Stimulated activated memory B cell treated with anti-CD40 and anti-IgM and Interleukin-4, amounts not matched to agents 10 μg/mL and 1 μg/mL and 100 μg/mL, for 72 hours (primary cell): Measurements from ENCODE around the gene GPR152.

Source experiments
- ATAC-seq: fragments of 150-1000 bp; cut with Tn5 transposase; 2 replicates; pipeline ENCODE4 v1.10.0; 2021
- H3K27ac Mint-ChIP-seq: one replicate; pipeline ENCODE4 v1.8.0; 2022; ENCODE audit warnings: mild to moderate bottlenecking, mixed read lengths
- H3K27me3 Mint-ChIP-seq: one replicate; pipeline ENCODE4 v1.8.0; 2022; ENCODE audit warnings: mixed read lengths
- H3K36me3 Mint-ChIP-seq: one replicate; pipeline ENCODE4 v1.8.0; 2022; ENCODE audit warnings: mixed read lengths
- H3K4me1 Mint-ChIP-seq: one replicate; pipeline ENCODE4 v1.8.0; 2022; ENCODE audit warnings: mixed read lengths
- H3K4me3 Mint-ChIP-seq: one replicate; pipeline ENCODE4 v1.8.0; 2022; ENCODE audit warnings: mild to moderate bottlenecking, moderate library complexity, mixed read lengths
- H3K9me3 Mint-ChIP-seq: one replicate; pipeline ENCODE4 v1.8.0; 2022; ENCODE audit warnings: mixed read lengths

Gene GPR152, protein sequence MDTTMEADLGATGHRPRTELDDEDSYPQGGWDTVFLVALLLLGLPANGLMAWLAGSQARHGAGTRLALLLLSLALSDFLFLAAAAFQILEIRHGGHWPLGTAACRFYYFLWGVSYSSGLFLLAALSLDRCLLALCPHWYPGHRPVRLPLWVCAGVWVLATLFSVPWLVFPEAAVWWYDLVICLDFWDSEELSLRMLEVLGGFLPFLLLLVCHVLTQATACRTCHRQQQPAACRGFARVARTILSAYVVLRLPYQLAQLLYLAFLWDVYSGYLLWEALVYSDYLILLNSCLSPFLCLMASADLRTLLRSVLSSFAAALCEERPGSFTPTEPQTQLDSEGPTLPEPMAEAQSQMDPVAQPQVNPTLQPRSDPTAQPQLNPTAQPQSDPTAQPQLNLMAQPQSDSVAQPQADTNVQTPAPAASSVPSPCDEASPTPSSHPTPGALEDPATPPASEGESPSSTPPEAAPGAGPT

DNA sequence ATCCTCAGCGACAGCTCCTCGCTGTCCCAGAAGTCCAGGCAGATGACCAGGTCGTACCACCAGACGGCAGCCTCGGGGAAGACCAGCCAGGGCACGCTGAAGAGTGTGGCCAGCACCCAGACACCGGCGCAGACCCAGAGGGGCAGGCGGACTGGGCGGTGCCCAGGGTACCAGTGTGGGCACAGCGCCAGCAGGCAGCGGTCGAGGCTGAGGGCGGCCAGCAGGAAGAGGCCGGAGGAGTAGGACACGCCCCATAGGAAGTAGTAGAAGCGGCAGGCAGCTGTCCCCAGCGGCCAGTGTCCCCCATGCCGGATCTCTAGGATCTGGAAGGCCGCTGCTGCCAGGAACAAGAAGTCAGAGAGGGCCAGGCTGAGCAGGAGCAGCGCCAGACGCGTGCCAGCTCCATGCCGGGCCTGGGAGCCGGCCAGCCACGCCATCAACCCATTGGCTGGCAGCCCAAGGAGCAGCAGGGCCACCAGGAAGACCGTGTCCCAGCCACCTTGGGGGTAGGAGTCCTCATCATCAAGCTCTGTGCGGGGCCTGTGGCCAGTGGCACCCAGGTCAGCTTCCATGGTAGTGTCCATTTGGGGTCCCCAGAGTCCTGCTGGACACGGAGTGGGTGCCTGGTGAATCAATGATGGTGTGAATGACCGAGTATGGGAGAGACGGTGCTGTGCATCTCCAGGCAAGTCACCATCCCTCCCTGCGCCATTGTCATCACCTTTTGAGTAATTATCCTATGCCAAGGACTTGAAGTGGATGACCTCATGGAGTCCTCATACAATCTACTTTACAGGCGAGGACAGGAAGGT lies at the start of gene GPR152:
Gene GPR152 (minus strand): TSS at position 589 of the 812 bp plus-strand sequence. CDS start 5 bp downstream, at position 584.
- no peak for ATAC-seq
- Mint-ChIP-seq H3K4me3 (no peak within 1 kb of the TSS), H3K36me3 (no peaks in the 10 kb centered on the region), H3K27me3 (no peaks in the 10 kb centered on the region), H3K4me1 (peaks cover 64% of the 10 kb centered on the region), H3K9me3 (no peaks in the 10 kb centered on the region), H3K27ac (peak within 1 kb of the TSS; percentile 80)

DNA sequence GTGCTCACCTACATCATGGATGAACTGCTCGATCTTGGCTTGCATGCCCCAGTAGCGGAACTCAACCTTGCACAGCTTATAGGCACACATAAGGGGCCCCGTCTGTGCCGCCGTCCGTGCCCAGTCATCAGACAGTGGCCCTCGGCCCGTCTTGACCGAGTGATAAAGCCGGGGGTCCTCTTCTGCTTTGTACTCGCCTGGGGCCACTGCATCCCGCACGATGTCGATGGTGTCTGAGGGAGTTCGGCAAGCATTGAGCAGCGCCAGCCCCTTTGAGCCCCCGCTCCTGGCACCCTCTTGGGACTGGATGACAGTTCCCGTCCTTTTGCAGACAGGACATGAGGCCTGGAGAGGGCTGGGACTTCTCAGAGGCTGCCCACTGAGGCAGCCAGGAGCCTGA lies 49.3 kb upstream of the GPR152 start:
- Mint-ChIP-seq H3K27ac (no peak overlapping the region), H3K4me3 (no peak overlapping the region), H3K36me3 (peaks cover 47% of the 10 kb centered on the region), H3K27me3 (no peaks in the 10 kb centered on the region), H3K9me3 (no peaks in the 10 kb centered on the region), H3K4me1 (peaks cover 51% of the 10 kb centered on the region)
- ATAC-seq: no peak

GRCh38 chr11:67500831-67501715 lies 48.5 kb upstream of the GPR152 start:
- H3K27me3 Mint-ChIP-seq: no peaks in the 10 kb centered on the region
- no peak overlapping the region for H3K4me3 Mint-ChIP-seq
- peak overlapping the region; percentile 9 for H3K27ac Mint-ChIP-seq
- peaks cover 53% of the 10 kb centered on the region for H3K36me3 Mint-ChIP-seq
- peaks cover 44% of the 10 kb centered on the region for H3K4me1 Mint-ChIP-seq
- no peaks in the 10 kb centered on the region for H3K9me3 Mint-ChIP-seq
- ATAC-seq: no peak

DNA sequence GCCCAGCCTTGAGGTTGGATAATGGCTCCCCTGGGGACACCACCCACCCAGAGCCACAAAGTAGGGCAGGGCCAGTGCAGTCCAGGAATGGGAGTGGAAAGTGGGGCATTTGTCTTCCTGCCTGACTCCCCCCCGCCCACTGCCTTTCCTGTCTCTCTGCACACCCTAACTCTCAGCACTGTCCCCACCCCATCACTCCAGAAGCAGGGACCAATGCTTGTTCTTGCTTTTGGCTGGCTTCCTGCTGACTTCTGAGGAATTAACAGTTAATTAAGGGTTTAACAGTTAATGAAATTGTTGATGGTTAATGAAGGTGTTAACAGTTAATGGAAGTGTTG lies 47.9 kb upstream of the GPR152 start:
- peak overlapping the region; percentile 9 for H3K27ac Mint-ChIP-seq
- no peaks in the 10 kb centered on the region for H3K9me3 Mint-ChIP-seq

GRCh38 chr11:67499808-67500483 lies 47.4 kb upstream of the GPR152 start:
- no peak for ATAC-seq
- H3K4me3 Mint-ChIP-seq: no peak overlapping the region
- H3K27ac Mint-ChIP-seq: no peak overlapping the region
- no peaks in the 10 kb centered on the region for H3K27me3 Mint-ChIP-seq
- no peaks in the 10 kb centered on the region for H3K9me3 Mint-ChIP-seq
- peaks cover 59% of the 10 kb centered on the region for H3K36me3 Mint-ChIP-seq
- H3K4me1 Mint-ChIP-seq: peaks cover 36% of the 10 kb centered on the region

More for the DNA sequence above, 47.9 kb upstream of the GPR152 start:
- H3K27me3 Mint-ChIP-seq: no peaks in the 10 kb centered on the region
- peaks cover 59% of the 10 kb centered on the region for H3K36me3 Mint-ChIP-seq
- H3K4me1 Mint-ChIP-seq: peaks cover 38% of the 10 kb centered on the region
- H3K4me3 Mint-ChIP-seq: no peak overlapping the region
- ATAC-seq: no peak

GRCh38 chr11:67498544-67498972 lies 46.0 kb upstream of the GPR152 start:
- Mint-ChIP-seq H3K4me1 (peaks cover 32% of the 10 kb centered on the region), H3K36me3 (peaks cover 69% of the 10 kb centered on the region)

DNA sequence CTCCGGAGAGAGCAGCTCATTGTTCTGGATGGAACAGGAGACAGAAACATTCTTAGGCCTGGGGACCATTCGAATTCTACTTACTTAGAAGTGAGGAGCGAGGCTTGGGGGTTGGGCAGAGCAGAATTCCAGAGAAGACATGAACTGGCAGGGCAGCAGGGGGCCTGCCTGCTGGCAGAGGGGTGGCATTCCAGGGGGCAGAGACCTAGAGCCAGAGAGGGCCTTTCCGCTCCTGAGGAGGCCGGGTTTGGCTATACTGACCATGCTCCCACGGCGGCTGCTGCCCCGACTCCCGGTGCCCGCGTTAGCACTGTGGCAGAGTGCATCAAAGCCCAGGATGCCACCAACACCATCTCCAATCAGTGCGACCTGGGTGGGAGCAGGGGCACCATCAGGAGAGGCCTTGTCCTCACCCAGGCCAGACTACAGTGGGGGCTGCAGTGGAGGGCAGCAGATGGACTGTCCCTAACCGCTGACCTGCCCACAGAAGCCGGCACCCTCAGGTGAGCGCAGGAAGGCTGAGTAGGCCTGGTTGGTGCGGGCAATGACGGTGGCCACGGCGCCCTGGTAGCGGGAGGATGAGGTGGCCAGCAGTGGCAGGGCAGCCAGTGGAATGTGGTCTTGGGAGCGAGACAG lies 45.2 kb upstream of the GPR152 start:
- Mint-ChIP-seq H3K4me1 (peaks cover 28% of the 10 kb centered on the region), H3K4me3 (no peak overlapping the region), H3K27me3 (no peaks in the 10 kb centered on the region), H3K36me3 (peaks cover 75% of the 10 kb centered on the region), H3K27ac (no peak overlapping the region), H3K9me3 (no peaks in the 10 kb centered on the region)
- ATAC-seq: no peak

More at GRCh38 chr11:67498544-67498972, 46.0 kb upstream of the GPR152 start:
- H3K4me3 Mint-ChIP-seq: no peak overlapping the region
- H3K27ac Mint-ChIP-seq: no peak overlapping the region
- no peaks in the 10 kb centered on the region for H3K9me3 Mint-ChIP-seq
- no peaks in the 10 kb centered on the region for H3K27me3 Mint-ChIP-seq
- ATAC-seq: no peak

DNA sequence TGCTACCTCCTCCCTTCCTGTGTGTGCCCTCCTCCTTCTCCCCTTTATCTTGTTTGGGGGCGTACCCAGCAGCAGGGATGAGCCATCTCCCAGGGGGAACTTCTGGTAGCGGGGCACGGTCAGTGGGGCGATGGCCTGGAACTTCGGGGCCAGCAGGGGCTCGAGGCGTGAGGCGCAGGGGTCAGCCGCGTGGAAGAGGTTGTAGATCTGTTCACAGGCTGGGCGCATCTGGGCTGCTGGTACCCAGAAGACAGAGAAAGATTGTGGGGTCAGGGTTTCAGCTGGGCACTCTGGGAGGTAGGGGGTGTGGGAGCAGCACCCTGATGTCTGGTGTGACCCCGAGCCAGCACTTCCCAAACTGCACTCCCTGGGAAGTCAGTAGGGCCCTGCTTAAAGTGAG lies 43.6 kb upstream of the GPR152 start:
- H3K36me3 Mint-ChIP-seq: peaks cover 72% of the 10 kb centered on the region
- no peaks in the 10 kb centered on the region for H3K27me3 Mint-ChIP-seq
- ATAC-seq: no peak
- H3K9me3 Mint-ChIP-seq: no peaks in the 10 kb centered on the region
- H3K4me1 Mint-ChIP-seq: peaks cover 22% of the 10 kb centered on the region
- H3K27ac Mint-ChIP-seq: peak overlapping the region; percentile 10
- no peak overlapping the region for H3K4me3 Mint-ChIP-seq

GRCh38 chr11:67495234-67496005 lies 42.9 kb upstream of the GPR152 start:
- H3K27ac Mint-ChIP-seq: peak overlapping the region; percentile 10
- peaks cover 72% of the 10 kb centered on the region for H3K36me3 Mint-ChIP-seq
- no peaks in the 10 kb centered on the region for H3K9me3 Mint-ChIP-seq
- no peaks in the 10 kb centered on the region for H3K27me3 Mint-ChIP-seq
- ATAC-seq: no peak
- H3K4me3 Mint-ChIP-seq: no peak overlapping the region
- H3K4me1 Mint-ChIP-seq: peaks cover 22% of the 10 kb centered on the region

GRCh38 chr11:67494371-67495233 lies 42.1 kb upstream of the GPR152 start:
- H3K4me1 Mint-ChIP-seq: peaks cover 27% of the 10 kb centered on the region
- H3K27me3 Mint-ChIP-seq: no peaks in the 10 kb centered on the region
- no peak overlapping the region for H3K27ac Mint-ChIP-seq
- peaks cover 75% of the 10 kb centered on the region for H3K36me3 Mint-ChIP-seq
- no peaks in the 10 kb centered on the region for H3K9me3 Mint-ChIP-seq
- H3K4me3 Mint-ChIP-seq: no peak overlapping the region
- ATAC-seq: peak; percentile 49

DNA sequence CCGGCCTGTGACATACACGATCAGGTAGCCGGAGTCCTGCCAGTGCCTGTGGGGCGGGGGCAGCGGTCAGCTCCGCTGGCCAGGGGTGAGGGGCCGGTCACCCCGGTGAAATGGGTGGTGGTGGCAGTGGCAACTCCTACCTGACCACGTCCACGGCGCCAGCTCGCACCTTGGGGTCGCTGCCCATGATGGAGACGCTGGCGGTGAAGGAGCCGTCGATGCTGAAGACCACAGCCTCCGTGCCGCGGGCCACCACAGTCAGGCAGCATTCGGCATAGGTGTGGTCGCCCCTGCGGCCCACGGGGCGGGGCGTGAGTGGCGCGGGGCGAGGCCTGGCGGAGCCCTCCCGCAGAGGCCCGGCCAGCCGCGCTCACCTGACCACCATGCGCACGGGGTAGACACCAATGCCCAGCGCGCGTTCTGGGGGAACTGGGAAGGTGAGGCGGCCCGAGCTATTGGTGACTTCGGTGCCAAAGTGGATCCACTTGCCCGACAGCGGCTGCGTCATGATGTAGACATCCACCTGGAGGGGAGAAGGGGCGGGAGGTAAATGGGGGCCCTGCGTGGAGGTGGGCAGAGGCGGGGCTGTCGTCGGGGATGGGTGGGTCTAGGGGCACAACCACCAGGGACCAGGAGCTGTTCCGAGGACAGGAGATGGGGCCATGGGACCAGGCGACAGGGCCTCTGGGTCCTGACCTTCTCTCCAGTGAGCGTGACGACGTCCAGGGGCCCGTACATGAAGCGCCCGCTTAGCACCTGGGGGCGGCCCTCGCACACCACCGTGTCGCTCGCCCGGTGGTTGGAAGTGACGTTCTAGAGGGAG lies 41.2 kb upstream of the GPR152 start:
- peaks cover 70% of the 10 kb centered on the region for H3K36me3 Mint-ChIP-seq
- no peak for ATAC-seq
- H3K9me3 Mint-ChIP-seq: no peaks in the 10 kb centered on the region
- H3K27me3 Mint-ChIP-seq: no peaks in the 10 kb centered on the region
- H3K27ac Mint-ChIP-seq: no peak overlapping the region
- no peak overlapping the region for H3K4me3 Mint-ChIP-seq
- H3K4me1 Mint-ChIP-seq: peaks cover 32% of the 10 kb centered on the region
